GF-D8 (cell line): ENCODE data around the gene FYN.

Source experiments
- DNase-seq: peaks from one replicate; lab custom pipeline; 2025; lab: John Stamatoyannopoulos, UW

The FYN gene

DNA sequence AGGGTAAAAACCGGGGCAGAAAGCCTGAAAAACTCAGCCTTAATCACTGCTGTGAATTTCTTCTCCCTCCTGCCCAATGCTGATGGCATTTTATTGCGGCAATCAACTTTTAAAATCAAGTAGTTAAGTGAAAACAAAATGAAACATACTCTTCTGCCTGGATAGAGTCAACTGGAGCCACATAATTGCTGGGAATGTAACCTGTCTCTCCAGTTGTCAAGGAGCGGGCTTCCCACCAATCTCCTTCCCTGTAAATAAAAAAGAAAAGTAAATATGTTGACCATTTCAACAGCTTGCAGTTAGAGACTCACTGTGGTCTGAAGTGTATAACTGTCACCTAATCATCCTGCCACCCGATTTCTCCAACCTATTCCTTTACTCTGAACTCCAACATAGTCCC, 165.5 kb downstream of the FYN start:
- no peak for DNase-seq

DNA sequence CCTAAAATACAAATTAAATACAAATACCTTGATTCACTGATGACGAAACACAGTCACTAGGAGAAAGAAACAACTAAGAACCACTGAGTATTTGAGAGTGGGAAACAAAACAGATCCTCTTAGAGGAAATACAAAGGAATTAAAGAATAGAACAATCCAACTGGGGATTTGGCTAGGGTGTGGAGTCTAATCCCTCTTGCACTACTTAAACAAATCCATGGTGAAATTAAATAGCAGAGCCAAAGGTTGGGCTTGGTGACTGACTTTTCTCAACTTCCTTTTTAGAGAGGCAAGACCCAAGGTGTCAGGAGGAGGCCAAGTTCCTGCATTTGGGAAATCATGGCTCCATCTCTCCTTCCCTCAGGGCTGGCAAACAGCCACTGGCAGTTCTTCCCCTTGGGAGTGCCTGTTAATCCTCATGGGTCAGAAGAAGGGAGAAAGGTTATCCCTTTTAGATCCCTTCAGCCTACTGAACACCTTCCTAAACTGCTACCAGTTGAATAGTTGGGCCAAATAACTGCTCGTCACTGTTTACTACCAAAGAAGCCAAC, 166.3 kb downstream of the FYN start:
- DNase-seq, result no peak

DNA sequence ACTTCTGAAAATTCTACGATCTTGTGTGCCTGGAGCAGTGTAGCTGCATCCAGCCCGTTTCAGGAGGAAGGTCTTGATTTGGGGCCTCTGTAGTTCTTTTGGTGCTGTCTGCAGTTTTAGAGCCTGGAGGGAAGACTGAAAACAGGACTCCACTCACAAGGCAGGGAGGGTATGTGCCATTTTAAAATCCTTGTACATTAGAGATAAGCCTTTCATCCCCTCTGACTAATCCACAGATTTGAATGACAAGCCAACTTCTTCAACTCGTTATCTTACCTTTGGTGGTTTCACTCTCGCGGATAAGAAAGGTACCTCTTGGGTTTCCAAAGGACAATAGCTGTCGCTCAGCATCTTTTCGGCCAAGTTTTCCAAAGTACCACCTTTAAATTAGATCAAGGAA, 169.5 kb downstream of the FYN start:
- no peak for DNase-seq

DNA sequence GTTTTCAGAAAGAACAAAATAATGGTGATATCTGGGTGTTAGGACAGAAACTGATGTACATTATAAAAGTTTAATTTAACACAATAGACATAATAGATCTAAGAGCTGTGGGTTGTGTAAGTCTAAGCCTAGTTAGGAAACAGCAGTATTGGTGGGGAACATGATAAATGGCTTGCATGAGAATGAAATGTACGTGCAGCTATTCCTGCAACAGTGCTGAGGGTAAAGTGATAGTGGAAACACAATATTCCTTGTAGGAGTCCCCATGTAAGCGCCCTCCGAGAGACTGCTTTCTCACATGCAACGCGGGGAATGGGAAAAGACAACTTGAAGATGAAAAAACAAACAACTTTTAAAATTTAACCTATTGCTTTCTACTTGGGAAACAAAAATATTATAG, 171.0 kb downstream of the FYN start:
- no peak for DNase-seq

DNA sequence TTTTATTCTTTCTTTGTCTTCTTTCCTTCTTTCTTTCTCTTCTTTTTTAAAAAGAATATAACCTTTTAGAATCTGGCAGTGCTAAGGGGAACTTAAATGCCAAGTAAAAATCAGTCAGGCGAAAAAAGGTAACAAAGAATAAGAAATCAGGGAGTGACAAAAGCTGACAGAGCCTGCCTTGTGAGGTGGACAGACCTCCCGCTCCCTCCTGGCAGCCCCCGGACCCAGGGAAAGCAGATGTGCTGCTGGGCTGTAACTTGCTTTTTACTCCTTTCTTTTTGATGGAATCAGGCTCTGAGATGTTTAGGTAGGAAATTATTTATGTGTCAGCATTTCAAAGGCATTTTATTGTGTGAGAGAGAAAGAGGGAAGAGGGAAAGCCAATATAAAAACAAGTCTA, 172.1 kb downstream of the FYN start:
- DNase-seq, result no peak

DNA sequence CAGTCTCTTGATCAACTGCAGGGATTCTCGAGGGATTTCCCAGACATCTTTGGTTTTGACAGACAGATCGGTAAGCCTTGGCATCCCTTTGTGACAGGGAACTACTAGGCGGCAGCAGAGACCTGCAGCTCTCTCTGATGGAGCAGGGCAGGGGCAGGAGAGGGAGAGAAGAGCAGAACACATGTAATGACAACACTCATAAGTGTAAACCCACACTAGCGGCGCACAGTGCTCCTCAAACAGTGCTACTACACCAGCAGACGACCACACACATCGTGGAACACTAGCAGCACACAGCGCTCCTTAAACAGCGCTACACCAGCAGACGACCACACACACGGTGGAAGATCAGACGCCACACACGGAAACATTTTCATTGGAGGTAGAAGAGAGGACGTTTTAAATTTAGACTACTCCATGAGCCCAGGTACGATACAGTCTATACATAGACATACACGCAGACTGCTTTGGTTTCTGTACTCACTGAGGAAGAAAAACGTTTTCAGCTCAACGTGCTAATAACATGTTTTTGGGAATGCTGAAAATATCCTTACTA, 173.0 kb downstream of the FYN start:
- no peak for DNase-seq

DNA sequence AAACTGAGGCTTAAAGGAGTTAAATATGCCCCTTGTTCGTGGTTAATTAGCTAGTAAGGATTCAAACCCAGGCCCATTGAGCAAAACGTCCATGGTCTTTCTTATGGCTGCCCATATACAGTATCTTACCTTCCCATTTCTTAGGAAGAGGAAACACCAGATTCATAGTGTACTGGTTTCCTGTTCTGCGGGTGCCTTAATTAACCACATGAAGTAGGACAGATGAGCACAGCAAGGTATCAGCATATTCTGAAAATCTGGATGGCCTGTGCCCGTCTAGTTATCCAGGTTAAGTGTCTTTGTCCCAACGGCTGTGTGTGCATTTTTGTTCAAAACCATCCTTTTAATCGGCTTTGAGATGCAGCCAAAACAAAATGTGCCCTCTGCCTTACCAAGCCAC, 174.1 kb downstream of the FYN start:
- DNase-seq, result no peak

DNA sequence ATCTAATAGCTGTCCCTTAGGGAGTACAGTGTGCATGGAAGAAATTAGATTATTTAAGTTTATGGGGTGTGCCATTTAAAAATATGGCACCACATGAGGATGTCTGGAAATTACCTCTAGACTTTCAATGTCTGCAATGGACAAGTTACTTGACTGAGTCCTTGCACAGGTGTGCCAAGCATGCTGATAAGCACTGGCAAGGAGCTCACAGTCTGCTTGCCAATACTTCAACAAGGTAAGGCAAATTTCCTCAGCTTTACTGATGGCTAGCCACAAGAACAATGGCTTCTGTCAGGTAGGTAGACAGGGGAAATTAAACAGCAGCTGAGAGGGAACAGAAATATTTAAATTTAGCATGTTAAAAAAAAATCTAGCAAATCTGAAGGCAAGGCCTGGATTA, 176.4 kb downstream of the FYN start:
- DNase-seq, result no peak

DNA sequence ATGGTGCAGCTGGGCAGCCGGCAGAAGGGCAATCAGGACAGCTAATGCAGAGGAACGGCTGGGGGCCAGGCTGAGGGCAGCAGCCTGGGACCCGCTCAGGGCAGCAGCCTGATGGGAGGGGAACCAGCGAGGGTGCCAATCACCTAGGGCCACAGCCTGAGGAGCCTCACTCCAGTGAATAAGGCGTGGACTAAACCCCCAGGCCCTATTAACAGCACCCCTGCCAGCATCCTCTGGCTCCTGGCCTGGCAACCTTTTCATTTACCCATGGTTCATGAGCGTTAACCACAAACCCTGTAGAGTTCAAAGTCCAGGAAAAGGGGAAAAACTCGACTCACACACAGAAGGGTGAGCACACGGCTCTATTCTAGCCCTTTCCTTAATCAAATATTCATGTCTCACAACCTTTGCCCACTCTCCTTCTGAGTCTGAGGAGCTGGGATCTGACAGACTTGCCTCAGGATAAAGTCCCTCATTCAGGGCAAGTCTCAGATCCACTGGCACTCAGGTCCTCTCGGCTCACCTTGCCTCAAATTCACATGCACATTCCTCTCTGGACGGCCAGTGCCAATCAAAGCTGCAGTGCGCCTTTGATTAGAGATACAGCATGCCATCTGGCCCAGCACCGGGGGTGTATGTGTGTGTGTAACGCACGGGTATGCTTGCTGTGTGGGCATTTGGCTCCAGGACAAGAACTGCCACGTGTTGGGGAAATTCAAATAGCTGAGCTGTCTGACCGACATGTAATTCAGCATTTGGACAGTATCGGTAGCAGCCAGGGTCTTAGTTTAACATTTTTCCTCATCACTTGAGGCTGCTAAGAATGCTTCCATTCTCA, 180.7 kb downstream of the FYN start:
- DNase-seq, result no peak

DNA sequence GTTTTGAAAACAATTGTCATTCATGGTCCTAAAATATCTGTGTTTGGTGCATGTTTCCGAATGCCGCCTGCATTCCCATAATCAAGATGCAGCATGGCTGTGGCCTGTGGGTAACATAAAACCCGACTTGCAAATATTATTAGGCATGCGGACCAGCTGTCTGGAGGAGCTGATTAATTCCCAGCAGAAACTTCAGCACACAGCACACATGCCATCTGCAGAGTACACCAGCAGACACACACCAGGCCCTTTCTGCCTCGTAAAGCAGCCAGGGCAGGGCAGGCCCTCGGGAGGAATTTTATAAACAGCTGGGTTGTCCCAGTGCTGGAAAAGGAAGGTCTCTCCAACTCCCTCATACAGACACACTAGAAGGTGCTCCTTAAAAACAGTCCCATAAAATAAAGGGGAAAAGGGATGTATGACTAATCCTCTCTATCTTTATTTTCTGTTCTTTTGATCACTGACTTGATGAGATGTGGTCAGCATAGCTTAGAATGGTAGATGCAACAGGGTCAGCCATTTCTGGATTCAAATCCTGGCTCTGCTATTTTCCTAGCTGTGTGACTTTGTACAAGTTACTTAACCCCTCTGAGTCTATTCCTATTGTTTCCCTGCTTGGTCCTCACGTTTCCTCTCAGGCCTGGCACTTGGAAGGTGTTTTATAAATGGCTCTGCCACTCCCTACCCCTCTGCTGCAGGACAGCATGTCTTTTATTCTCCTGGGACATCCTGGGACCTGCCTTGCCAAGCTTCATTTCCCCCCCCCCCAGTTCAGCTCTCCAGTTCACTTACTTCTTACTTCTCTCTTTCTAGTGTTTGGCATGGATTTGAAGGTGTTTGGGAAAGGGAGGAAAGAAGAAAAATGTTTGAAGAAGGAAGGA, 181.7 kb downstream of the FYN start:
- no peak for DNase-seq

DNA sequence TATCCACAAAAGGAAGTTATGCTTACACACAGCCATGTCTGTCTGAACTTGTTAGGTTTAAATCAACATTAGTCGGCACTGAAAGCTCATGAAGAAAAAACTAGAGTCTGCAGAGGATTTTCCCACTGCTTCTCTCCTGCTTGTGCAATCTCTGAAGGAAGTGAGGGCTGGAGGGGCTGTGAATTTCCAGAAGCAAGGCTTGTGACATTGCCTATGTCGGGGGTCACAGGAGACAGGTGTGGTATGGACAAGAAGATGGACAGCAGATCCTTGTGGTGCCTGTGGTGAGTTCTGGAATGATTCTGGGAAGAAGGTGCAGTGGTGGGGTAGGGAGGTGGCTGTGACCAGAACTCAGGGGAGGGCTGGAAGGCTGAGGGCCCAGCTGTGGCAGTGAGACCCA, 183.3 kb downstream of the FYN start:
- DNase-seq, result no peak

DNA sequence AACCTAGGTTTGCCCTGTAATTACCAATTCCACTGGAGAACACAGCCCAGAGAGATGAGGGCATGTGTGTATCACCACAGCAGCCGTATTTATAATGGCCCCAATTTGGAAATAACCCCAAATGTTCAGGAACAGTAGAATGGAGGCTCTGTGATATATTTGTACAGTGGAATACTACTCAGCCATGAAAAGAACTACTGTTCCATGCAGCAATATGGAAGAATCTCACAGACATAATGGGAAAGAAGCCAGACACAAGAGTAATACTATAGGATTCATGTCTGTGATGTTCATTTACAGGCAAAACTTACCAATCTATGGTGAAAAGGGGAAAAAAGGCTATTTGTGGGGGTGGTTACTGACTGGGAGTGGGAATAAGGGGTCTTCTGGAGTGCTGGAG, 183.8 kb downstream of the FYN start:
- DNase-seq, result no peak

DNA sequence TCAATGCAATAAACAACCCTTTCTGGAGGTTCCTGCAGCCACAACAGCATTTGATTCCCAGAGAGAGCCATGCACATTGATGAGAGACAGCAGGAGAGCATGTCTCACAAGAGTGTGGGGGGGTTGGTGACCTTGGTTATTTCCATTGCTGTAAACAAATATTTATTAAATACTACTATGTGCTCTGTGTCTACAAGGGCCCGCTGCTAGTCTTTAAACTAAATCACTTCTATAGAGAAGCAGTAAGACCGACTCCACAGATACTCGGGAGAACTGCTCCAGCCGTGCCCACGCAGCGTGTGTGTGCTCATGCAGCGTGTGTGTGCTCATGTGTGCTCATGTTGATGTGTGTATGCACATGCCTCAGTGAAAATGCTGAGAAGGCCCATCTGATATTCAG, 184.9 kb downstream of the FYN start:
- no peak for DNase-seq

DNA sequence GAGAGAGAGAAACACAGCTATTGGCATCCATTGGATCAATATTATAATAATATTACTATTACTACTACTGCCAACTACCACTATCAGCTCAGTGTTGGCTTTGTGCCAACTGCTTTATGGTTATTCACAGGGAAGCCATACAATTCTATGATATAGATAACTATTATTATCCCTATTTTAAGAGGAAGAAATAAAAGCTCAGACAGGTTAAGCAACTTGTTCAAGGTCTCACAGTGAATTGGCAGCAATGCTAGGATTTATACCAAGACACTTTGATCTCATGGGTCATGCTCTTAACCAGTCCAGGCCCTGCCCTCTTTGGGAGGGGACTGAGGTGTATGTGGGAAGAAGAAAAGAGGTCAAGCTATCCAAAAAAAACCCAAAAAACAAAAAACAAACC, 185.6 kb downstream of the FYN start:
- DNase-seq, result no peak

DNA sequence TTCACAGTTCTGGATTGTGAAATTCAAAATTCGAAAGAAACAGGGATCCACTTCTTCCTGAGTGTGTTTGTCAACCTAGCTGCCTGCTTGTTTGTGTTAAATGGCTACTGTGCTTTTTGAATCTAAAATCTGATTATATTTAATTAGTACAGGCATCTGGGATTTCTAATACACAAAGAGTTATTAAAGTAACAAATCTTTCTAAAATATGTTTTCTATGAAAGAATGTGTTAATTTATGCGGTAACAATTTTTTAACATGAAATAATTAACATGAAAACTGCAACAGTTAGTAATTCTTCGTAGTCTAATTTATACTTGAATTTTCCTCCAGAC, 186.4 kb downstream of the FYN start:
- no peak for DNase-seq

DNA sequence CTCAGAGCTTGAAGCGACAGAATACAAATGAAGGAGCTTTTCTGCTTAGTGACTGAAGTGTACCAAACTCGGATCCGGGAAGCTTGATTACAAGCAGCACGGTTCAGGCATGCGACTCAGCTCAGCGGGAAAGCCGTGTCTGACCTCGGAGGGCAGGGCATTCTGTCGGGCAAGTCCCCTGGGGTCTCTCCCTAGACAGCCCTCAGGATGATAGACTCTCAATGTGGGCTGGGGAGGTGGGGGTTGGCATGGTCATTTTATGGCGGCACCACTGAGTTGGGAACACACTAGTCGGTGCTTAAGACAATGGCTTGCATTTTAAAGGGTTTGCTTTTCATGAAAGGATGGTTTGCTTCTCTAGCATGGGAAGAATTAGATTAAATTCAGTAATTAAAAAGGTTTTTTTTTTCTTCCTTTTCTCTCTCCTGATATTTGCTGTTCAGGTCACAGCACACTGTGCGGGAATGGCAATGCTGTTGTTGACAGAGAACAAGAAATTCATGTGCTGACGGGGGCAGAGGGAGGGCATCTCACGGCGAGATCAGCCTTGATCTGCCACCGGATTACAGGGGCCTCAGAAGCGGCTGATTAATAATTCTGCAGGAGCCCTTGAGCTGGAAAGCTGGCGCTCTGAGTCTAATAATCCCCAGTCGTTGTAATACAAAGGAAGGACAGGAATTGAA, 186.9 kb downstream of the FYN start:
- DNase-seq, result no peak

DNA sequence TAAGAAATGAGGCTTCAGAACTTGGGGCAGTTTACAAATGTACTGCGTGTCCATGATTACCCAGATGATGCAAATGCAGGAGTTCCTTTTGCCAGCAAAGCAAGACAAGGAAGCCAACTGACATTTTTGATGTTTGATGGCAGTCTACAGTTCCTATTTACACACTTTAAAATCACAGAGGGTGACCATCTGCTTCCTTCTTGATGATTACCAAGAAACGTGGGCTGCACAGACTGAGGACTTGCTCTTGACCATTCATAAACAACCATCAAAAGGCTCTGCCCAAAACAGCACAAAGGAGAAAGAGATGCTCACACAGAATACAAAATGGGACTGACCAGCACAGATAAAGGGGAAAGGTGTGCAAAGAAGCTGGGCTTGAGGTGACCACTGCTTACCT, 187.7 kb downstream of the FYN start:
- no peak for DNase-seq

DNA sequence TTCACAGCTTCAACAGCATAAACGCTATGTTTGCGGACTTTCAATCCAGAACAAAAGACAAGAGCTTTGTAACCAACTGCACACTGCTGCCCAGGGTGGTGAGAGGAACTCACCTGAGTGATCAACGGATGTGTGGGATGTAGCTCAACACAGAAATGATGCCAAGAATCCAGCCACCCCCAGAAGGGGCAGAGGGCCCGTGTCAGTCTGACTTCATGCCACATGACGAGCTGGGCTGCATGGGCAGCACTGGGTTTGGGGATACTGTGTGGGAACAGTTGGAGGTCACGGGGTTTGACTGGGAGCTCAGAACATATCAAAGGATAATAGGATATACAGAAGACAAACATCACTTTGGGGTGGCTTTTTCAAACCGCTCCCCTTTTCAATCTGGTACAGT, 188.2 kb downstream of the FYN start:
- no peak for DNase-seq

DNA sequence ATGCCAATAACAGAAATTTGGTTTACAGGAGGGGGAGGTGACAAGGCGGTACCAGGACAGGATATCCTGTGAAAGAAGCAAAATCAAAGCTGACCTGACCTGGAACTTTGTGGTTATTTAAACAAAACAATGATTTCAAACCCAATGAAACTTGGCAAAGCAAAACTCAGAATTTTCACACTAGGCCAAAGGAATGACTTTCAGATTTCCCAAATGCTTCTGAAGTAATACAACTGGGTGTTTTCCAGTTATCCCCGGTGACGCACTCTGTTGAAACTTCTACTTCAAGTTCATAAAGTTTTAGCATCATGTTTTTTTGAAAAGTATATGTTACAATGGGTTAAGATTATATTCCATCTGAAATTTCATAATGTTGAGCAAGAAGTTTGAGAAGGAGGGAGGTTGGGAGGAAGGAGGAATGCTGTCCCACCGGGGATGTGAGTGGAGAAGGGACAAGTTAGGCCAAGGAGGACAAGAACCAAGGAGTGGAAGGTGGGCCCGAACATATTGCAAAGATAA, 189.4 kb downstream of the FYN start:
- no peak for DNase-seq

DNA sequence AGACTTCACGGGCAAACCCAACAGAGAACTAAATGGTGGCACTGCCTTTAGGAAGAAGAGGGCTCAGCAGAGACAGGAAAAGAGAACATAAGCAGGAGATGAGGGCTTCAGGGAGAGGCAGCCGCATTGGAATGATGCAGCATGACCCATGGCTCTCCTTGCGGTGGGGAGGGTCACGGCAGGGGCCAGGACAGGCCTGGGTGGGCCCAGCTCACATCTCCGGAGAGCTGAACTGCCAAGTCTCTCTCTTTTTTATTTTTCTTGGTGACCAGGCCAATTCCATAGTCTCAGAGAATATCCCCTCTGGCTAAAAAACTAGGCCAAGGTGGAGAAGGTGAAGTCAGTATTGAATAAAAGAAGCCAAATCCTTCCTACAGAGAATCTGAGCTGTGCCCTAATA, 190.1 kb downstream of the FYN start:
- no peak for DNase-seq

DNA sequence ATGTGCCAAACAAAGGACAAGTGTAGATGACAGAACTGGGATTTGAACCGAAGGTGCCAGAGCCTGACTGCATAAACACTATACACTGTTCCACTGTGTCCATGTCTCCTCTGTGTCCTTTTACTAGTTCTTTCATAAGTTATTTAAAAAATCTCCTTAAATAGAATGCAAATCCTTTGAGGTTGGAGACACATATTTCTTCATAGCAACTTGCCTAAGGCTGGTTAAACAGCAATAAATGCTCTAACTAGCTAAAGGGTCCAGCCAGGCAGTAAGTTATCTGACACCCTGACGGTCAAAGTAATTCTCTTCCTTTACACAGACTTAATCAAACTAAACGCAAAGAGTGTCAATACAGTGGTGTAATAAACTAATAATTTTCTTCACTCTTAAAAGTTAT, 191.4 kb downstream of the FYN start:
- no peak for DNase-seq
